H1 (cell line): ENCODE measurements around the gene BCL3. TPM values are rescaled to one million over a fixed set of nuclear protein-coding genes. Genes with fewer than 3 reads are reported as not detected.

Experiments
- CHD2 ChIP-seq: IDR thresholded peaks from 2 replicates; pipeline ENCODE4 v1.6.1; 2012; ENCODE audit warnings: low read length, improper control_type of control experiment
- polyA plus RNA-seq, 7 experiments: library from polyadenylated mRNA; depleted of rRNA in 3 of 7; stranded (reverse) in 5 of 7; unstranded in 2 of 7; fragments of >200 nt in 5 of 7; fragments of 200-250 nt in 2 of 7; gene quantifications; 1 replicate in 5 of 7; 2 replicates in 1 of 7; 4 replicates in 1 of 7; pipeline versions ENCODE4 v1.2.1 to v1.2.3, GENCODE V29; 2011 to 2013; ENCODE audit warnings: missing spikeins in 2 of 7, mixed read lengths in 2 of 7
- total RNA-seq: library from RNA; stranded (reverse); fragmentation: NEBNext Ultra II Directional; extraction: Animal tissue kit (Norgen Biotek cat#: 25700); gene quantifications from 2 replicates; pipeline ENCODE4 v1.2.1, GENCODE V29; 2021

Gene BCL3
- total and polyA plus RNA-seq, 2 of the 8 experiments (the other 6 are each of a cell fraction or from before 2014, with no cell fraction given): 0.88 to 2.4 TPM

DNA sequence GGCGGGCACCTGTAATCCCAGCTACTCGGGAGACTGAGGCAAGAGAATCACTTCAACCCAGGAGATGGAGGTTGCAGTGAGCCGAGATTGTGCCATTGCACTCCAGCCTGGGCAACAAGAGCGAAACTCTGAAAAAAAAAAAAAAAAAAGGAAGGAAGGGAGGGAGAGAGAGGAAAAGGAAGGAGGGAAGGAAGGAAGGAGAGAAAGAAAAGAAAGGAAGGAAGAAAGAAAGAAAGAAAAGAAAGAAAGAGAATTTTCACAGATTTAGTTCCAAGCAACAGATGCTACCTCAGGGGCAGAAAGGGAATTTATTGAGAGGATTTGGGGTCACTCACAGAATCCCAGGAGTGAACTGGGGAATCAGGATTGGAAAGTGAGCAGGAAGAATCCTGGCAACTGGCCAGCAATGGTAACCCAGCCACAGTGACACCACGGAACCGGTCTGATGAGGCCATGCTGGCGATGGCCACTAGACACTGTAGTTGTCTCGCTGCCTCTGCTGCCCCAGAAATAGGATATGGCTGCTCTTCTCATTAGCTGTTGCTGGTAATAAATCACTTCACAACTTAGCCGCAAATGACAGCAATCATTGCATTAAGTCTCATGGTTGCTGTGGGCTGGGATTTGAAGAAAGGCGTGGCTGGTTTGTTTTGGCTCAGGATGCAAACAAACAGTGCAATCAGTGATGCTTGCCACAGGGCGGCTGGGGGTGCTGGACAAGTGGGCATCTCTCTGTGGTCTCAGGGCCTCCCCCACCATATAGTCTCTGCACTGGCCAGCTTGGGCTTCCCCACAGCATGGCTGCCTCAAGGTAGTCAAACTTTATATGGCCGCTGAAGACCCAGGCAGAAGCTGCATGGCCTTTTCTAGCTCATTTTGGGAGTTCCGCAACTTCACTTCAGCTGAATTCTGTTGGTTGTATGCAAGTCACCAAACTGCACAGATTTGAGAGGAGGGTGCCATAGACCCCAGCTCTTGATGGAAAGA, 55.2 kb downstream of the BCL3 start (continued):
- no peak for TF ChIP-seq CHD2
